ENCODE data around the gene UQCC5.

DNA sequence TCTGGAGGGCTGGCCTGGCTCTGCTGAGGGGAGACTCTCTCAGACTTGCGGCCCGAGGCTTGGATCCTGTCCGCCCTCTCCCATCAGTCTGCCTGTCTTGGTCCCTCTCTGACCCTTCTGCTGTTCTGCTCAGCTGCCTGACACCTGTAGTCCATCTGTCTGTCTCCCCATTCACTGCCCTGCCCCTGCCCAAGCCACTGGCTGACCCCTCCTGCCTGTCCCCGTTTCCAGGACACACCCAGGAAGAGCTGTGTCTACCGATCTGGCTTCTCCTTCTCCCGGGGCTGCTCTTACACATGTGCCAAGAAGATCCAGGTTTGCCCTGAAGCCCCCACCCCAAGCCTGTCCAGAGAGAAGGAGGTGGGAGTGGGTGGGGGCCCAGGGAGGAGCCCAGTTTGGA is 21.2 kb upstream of the UQCC5 start:
- TF ChIP-seq TARDBP (IDR thresholded peaks at IDR 0.05) (no peak), HDGF (IDR thresholded peaks at IDR 0.05; ENCODE audit: borderline replicate concordance) (no peak), ZNF384 (IDR thresholded peaks at IDR 0.05) (no peak), FOXM1 (IDR thresholded peaks at IDR 0.05; ENCODE audit: borderline replicate concordance) (no peak), NFRKB (IDR thresholded peaks at IDR 0.05) (no peak), FOXA1 (IDR thresholded peaks at IDR 0.05) (no peak), SUZ12 (IDR thresholded peaks at IDR 0.05) (no peak), LEF1 (IDR thresholded peaks at IDR 0.05; ENCODE audit: borderline replicate concordance) (no peak), SP1 (IDR thresholded peaks at IDR 0.05) (no peak), L3MBTL2 (conservative IDR thresholded peaks at IDR 0.05) (no peak)
